Peyer's patch (tissue), 4 donors: ENCODE measurements around the gene ECT2.

Experiments
- POLR2A ChIP-seq, 2 donors: fragments of 450-650 bp; IDR thresholded peaks; one replicate each; pipeline ENCODE4 v1.5.1; 2017; ENCODE audit warnings: antibody characterized with exemption in 2 of 2, mild to moderate bottlenecking in 2 of 2, moderate library complexity in 2 of 2
- TF ChIP-seq, protein P1 (sequence below), 6 experiments: fragments of 450-650 bp in 4 of 6; fragments of 200-600 bp in 2 of 6; sonication (generic) in 1 of 6; IDR thresholded peaks; one replicate each; pipeline ENCODE4 v1.5.1; 2017 to 2019; ENCODE audit warnings: antibody characterized with exemption in 6 of 6, mild to moderate bottlenecking in 3 of 6, moderate library complexity in 1 of 6

GRCh38 chr3:172820492-172820891 lies 70.0 kb downstream of the ECT2 start:
- TF ChIP-seq, protein P1, sequence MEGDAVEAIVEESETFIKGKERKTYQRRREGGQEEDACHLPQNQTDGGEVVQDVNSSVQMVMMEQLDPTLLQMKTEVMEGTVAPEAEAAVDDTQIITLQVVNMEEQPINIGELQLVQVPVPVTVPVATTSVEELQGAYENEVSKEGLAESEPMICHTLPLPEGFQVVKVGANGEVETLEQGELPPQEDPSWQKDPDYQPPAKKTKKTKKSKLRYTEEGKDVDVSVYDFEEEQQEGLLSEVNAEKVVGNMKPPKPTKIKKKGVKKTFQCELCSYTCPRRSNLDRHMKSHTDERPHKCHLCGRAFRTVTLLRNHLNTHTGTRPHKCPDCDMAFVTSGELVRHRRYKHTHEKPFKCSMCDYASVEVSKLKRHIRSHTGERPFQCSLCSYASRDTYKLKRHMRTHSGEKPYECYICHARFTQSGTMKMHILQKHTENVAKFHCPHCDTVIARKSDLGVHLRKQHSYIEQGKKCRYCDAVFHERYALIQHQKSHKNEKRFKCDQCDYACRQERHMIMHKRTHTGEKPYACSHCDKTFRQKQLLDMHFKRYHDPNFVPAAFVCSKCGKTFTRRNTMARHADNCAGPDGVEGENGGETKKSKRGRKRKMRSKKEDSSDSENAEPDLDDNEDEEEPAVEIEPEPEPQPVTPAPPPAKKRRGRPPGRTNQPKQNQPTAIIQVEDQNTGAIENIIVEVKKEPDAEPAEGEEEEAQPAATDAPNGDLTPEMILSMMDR (IDR thresholded peaks at IDR 0.05): no peak
- no peak for TF ChIP-seq POLR2A (IDR thresholded peaks at IDR 0.05)
